G401.6 (cell line): ENCODE data around the gene BCL2L1.

Experiments used
- FAIRE-seq: peaks from 2 replicates; lab custom pipeline; 2012; peaks lifted over from hg19 to GRCh38; lab: Jason Lieb, UNC

Gene BCL2L1

GRCh38 chr20:31708736-31709534, 13.7 kb downstream of the BCL2L1 start:
- FAIRE-seq = no peak

- FAIRE-seq = no peak
Measured at GRCh38 chr20:31707994-31708735, 14.5 kb downstream of the BCL2L1 start.

- no peak for FAIRE-seq
Measured at GRCh38 chr20:31707258-31707615, 15.4 kb downstream of the BCL2L1 start.

GRCh38 chr20:31706607-31707257, 15.9 kb downstream of the BCL2L1 start:
- FAIRE-seq = no peak

GRCh38 chr20:31705598-31706597, 16.8 kb downstream of the BCL2L1 start:
- no peak for FAIRE-seq

- no peak for FAIRE-seq
Measured at GRCh38 chr20:31705191-31705590, 17.5 kb downstream of the BCL2L1 start.

GRCh38 chr20:31704225-31705119, 18.2 kb downstream of the BCL2L1 start:
- FAIRE-seq = peak; percentile 88

GRCh38 chr20:31701591-31701990, 21.1 kb downstream of the BCL2L1 start:
- no peak for FAIRE-seq

GRCh38 chr20:31700747-31701146, 21.9 kb downstream of the BCL2L1 start:
- no peak for FAIRE-seq

GRCh38 chr20:31699801-31700728, 22.6 kb downstream of the BCL2L1 start:
- no peak for FAIRE-seq

GRCh38 chr20:31698803-31699718, 23.6 kb downstream of the BCL2L1 start:
- peak; percentile 70 for FAIRE-seq

GRCh38 chr20:31698243-31698802, 24.3 kb downstream of the BCL2L1 start:
- FAIRE-seq = no peak

GRCh38 chr20:31695849-31696804, 26.5 kb downstream of the BCL2L1 start:
- FAIRE-seq = no peak

- FAIRE-seq = no peak
Measured at GRCh38 chr20:31694842-31695593, 27.6 kb downstream of the BCL2L1 start.

GRCh38 chr20:31693987-31694661, 28.5 kb downstream of the BCL2L1 start:
- no peak for FAIRE-seq

GRCh38 chr20:31693402-31693801, 29.3 kb downstream of the BCL2L1 start:
- no peak for FAIRE-seq
